GM23338 (cell line): ENCODE measurements around the gene KCNAB1. TPM values are rescaled to one million over a fixed set of nuclear protein-coding genes. Genes with fewer than 3 reads are reported as not detected.

Experiments
- ATAC-seq: fragments of 200-7000 bp; cut with Tn5 transposase; 3 replicates; pipeline ENCODE4 v1.9.1; 2020
- DNase-seq: peaks from one replicate; pipeline ENCODE4 v3.0.0-alpha.2; 2015; ENCODE audit warnings: low spot score
- H2AFZ ChIP-seq: fragments of 200-600 bp; sonication (generic); 2 replicates; pipeline ENCODE4 v1.8.0; 2016; ENCODE audit warnings: antibody characterized with exemption, mild to moderate bottlenecking, moderate library complexity
- H3F3A ChIP-seq: fragments of 200-600 bp; sonication (generic); replicated peaks from 2 replicates; pipeline ENCODE4 v1.8.0; 2017; ENCODE audit warnings: antibody characterized with exemption, mixed run types, low read depth
- H3K27ac ChIP-seq: fragments of 200-600 bp; sonication (generic); 2 replicates; pipeline ENCODE4 v1.6.1; 2016; ENCODE audit warnings: low read depth
- H3K27me3 ChIP-seq: fragments of 200-600 bp; sonication (generic); 2 replicates; pipeline ENCODE4 v1.8.0; 2016; ENCODE audit warnings: mild to moderate bottlenecking, mixed run types, moderate library complexity; ENCODE audit not compliant: insufficient read depth
- H3K36me3 ChIP-seq: fragments of 200-600 bp; sonication (generic); 2 replicates; pipeline ENCODE4 v1.8.0; 2016; ENCODE audit warnings: mild to moderate bottlenecking; ENCODE audit not compliant: insufficient read depth
- H3K4me1 ChIP-seq: fragments of 200-600 bp; sonication (generic); 2 replicates; pipeline ENCODE4 v1.8.0; 2016; ENCODE audit warnings: mild to moderate bottlenecking, moderate library complexity; ENCODE audit not compliant: insufficient read depth
- H3K4me2 ChIP-seq: fragments of 200-600 bp; sonication (generic); 2 replicates; pipeline ENCODE4 v1.7.1; 2017; ENCODE audit warnings: mixed run types
- H3K4me3 ChIP-seq: fragments of 200-600 bp; sonication (generic); 2 replicates; pipeline ENCODE4 v1.6.1; 2016; ENCODE audit warnings: mixed run types
- H3K79me2 ChIP-seq: fragments of 200-600 bp; sonication (generic); replicated peaks from 2 replicates; pipeline ENCODE4 v1.8.0; 2017; ENCODE audit warnings: mild to moderate bottlenecking; ENCODE audit not compliant: insufficient read depth
- H3K9me2 ChIP-seq: fragments of 200-600 bp; sonication (generic); 2 replicates; pipeline ENCODE4 v1.8.0; 2017; ENCODE audit not compliant: insufficient read depth
- H4K20me1 ChIP-seq: fragments of 200-600 bp; sonication (generic); replicated peaks from 2 replicates; pipeline ENCODE4 v1.8.0; 2017; ENCODE audit warnings: mild to moderate bottlenecking; ENCODE audit not compliant: insufficient read depth
- H3K27ac Mint-ChIP-seq: 2 replicates; pipeline ENCODE4 v1.8.0; 2020; ENCODE audit warnings: inconsistent platforms, mild to moderate bottlenecking, moderate library complexity, mixed read lengths
- H3K27me3 Mint-ChIP-seq: 3 replicates; pipeline ENCODE4 v1.8.0; 2022; ENCODE audit warnings: low read depth, mild to moderate bottlenecking, moderate library complexity, mixed read lengths, inconsistent platforms; ENCODE audit not compliant: insufficient read depth, poor library complexity
- H3K36me3 Mint-ChIP-seq: 3 replicates; pipeline ENCODE4 v1.8.0; 2021; ENCODE audit warnings: low read depth, mild to moderate bottlenecking, inconsistent platforms, moderate library complexity, mixed read lengths
- H3K4me1 Mint-ChIP-seq: 3 replicates; pipeline ENCODE4 v1.8.0; 2020; ENCODE audit warnings: mild to moderate bottlenecking, inconsistent platforms, mixed read lengths
- H3K4me3 Mint-ChIP-seq: 3 replicates; pipeline ENCODE4 v1.8.0; 2021; ENCODE audit warnings: moderate library complexity, mild to moderate bottlenecking, inconsistent platforms, mixed read lengths
- H3K9me3 Mint-ChIP-seq: 3 replicates; pipeline ENCODE4 v1.8.0; 2020; ENCODE audit warnings: moderate library complexity, mild to moderate bottlenecking, inconsistent platforms, mixed read lengths
- CREB1 ChIP-seq: fragments of 250-450 bp; sonication (Bioruptor Pico); IDR thresholded peaks from 2 replicates; pipeline ENCODE4 v1.5.0; 2020; ENCODE audit warnings: low read depth, mild to moderate bottlenecking, moderate library complexity
- EZH2 ChIP-seq: fragments of 200-600 bp; sonication (generic); IDR thresholded peaks from one replicate; pipeline ENCODE4 v1.8.0; 2017; ENCODE audit warnings: antibody characterized with exemption, mild to moderate bottlenecking, low read depth; ENCODE audit not compliant: unreplicated experiment
- EZH2phosphoT487 ChIP-seq: fragments of 200-600 bp; sonication (generic); IDR thresholded peaks from one replicate; pipeline ENCODE4 v1.8.1; 2018; ENCODE audit warnings: antibody characterized with exemption; ENCODE audit not compliant: unreplicated experiment
- NANOG ChIP-seq: IDR thresholded peaks from 2 replicates; pipeline ENCODE4 v1.6.1; 2016; ENCODE audit warnings: antibody characterized with exemption, borderline replicate concordance
- POLR2AphosphoS5 ChIP-seq: IDR thresholded peaks from 2 replicates; pipeline ENCODE4 v1.6.1; 2016; ENCODE audit warnings: antibody characterized with exemption, low read depth
- STAT1 ChIP-seq: IDR thresholded peaks from one replicate; pipeline ENCODE4 v1.6.1; 2016; ENCODE audit warnings: antibody characterized with exemption; ENCODE audit not compliant: unreplicated experiment
- ZNF331 ChIP-seq: fragments of 250-450 bp; sonication (Bioruptor Pico); IDR thresholded peaks from 2 replicates; pipeline ENCODE4 v1.5.0; 2020; ENCODE audit warnings: low read depth, mild to moderate bottlenecking, moderate library complexity
- polyA plus RNA-seq: library from polyadenylated mRNA; unstranded; fragments of >200 nt; fragmentation: Nextera tagmentation; extraction: Ambion mirVana; gene quantifications from 2 replicates; pipeline ENCODE4 v1.2.1, GENCODE V29; 2016
- total RNA-seq: library from RNA; depleted of rRNA; stranded (reverse); fragments of >200 nt; shearing (Covaris generic); gene quantifications from 2 replicates; pipeline ENCODE4 v1.2.3, GENCODE V29; 2014
- TF ChIP-seq, protein P1 (sequence below), 2 experiments: fragments of 200-600 bp in 1 of 2; sonication (generic) in 1 of 2; conservative IDR thresholded peaks; 2 replicates each; pipeline versions ENCODE4 v1.5.1 to v1.6.1; 2016 to 2017; ENCODE audit warnings: antibody characterized with exemption in 2 of 2, low read depth in 2 of 2, mild to moderate bottlenecking in 2 of 2, moderate library complexity in 1 of 2
- TF ChIP-seq, protein P2 (sequence below): IDR thresholded peaks from 2 replicates; pipeline ENCODE4 v1.6.1; 2016; ENCODE audit warnings: antibody characterized with exemption
- TF ChIP-seq, protein P3 (sequence below): IDR thresholded peaks from one replicate; pipeline ENCODE4 v1.6.1; 2018; ENCODE audit warnings: antibody characterized with exemption; ENCODE audit not compliant: unreplicated experiment

The KCNAB1 gene
- total and polyA plus RNA-seq, 2 experiments from 2014 or later = 0.69 to 2.6 TPM

DNA sequence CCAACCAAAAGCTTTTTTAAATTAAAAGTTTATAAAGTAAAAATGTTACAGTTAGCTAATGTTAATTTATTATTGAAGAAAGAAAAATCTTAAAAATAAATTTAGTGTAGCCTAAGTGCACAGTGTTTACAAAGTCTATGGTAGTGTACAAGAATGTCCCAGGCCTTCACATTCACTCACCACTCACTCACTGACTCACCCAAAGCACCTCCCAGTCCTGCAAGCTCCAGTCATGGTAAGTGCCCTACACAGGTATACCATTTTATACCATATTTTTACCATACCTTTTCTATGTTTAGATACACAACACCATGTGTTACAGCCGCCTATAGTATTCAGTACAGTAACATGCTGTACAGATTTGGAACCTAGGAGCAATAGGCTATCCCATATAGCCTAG is 405.4 kb downstream of the KCNAB1 start (continued):
- TF ChIP-seq, protein P1, sequence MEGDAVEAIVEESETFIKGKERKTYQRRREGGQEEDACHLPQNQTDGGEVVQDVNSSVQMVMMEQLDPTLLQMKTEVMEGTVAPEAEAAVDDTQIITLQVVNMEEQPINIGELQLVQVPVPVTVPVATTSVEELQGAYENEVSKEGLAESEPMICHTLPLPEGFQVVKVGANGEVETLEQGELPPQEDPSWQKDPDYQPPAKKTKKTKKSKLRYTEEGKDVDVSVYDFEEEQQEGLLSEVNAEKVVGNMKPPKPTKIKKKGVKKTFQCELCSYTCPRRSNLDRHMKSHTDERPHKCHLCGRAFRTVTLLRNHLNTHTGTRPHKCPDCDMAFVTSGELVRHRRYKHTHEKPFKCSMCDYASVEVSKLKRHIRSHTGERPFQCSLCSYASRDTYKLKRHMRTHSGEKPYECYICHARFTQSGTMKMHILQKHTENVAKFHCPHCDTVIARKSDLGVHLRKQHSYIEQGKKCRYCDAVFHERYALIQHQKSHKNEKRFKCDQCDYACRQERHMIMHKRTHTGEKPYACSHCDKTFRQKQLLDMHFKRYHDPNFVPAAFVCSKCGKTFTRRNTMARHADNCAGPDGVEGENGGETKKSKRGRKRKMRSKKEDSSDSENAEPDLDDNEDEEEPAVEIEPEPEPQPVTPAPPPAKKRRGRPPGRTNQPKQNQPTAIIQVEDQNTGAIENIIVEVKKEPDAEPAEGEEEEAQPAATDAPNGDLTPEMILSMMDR (conservative IDR thresholded peaks at IDR 0.05; ENCODE audit: low read depth in 2 of 2) = no peak
- TF ChIP-seq NANOG (no peak), CREB1 (CRISPR knock-in tag) (no peak), STAT1 (no peak), EZH2 (no peak)

DNA sequence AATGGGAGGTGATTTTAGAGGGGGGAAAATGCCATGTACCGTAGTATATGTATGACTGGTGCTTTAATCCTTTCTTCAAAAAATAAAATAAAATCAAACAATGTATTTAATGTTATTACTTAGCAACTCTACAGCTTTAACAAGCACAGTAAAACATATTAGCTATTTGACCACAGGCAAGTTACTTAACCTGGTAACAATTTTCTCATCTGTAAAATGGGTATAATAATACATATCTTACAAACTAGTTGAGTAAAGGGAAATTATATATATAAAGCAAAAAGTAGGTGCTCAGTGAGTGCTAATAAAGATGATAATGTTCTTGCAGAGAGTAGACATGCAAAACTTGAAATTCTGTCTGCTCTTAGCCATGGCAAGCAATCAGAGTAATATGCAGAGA is 406.7 kb downstream of the KCNAB1 start:
- peaks cover 14% of the 10 kb centered on the region for H3K4me1 ChIP-seq
- Mint-ChIP-seq H3K27ac (no peak overlapping the region), H3K9me3 (no peaks in the 10 kb centered on the region), H3K4me3 (no peak overlapping the region), H3K4me1 (peaks cover 15% of the 10 kb centered on the region), H3K27me3 (peaks cover 5% of the 10 kb centered on the region), H3K36me3 (no peaks in the 10 kb centered on the region)
- DNase-seq = no peak
- no peak overlapping the region for H2AFZ ChIP-seq
- no peaks in the 10 kb centered on the region; the same call in 1 of the 2 replicates for H4K20me1 ChIP-seq
- 0 out of 2 replicates have a peak, but pooled peaks cover 3% of the 10 kb centered on the region for H3K9me2 ChIP-seq
- H3K27me3 ChIP-seq = no peaks in the 10 kb centered on the region
- H3K27ac ChIP-seq = no peak overlapping the region
- H3K4me3 ChIP-seq = no peak overlapping the region
- ATAC-seq = no peak
- no peak for TF ChIP-seq NANOG
- no peak for TF ChIP-seq STAT1
- no peak for TF ChIP-seq EZH2
- H3K36me3 ChIP-seq = no peaks in the 10 kb centered on the region
- no peaks in the 10 kb centered on the region for H3F3A ChIP-seq
- H3K79me2 ChIP-seq = no peaks in the 10 kb centered on the region
- no peak overlapping the region for H3K4me2 ChIP-seq

DNA sequence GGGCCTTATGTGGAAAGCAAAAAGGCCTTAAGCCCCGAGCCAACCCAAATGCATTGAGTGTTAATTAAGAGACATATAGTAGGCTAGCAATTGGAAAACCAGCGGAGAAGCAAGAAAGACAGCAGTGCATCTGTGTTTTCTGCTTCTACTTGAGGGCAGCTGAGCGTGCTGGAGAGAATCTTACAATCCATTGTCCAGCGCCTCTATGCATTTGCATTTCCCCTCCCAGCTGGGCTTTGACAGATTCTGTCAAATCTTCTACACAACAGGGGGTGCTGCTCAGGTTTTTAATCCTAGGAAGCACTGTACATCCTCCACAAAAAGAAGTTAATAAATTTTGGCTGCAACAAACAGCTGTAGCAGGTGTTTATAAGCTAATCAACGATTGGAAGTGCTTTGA is 410.6 kb downstream of the KCNAB1 start:
- ATAC-seq (no peak), DNase-seq (no peak)
- Histone ChIP-seq H3K36me3 (no peaks in the 10 kb centered on the region), H2AFZ (no peak overlapping the region), H3K9me2 (0 out of 2 replicates have a peak, but pooled peaks cover 3% of the 10 kb centered on the region), H3K27me3 (no peaks in the 10 kb centered on the region), H3K4me2 (no peak overlapping the region), H3K4me1 (peaks cover 12% of the 10 kb centered on the region), H3K79me2 (no peaks in the 10 kb centered on the region), H3F3A (no peaks in the 10 kb centered on the region), H3K27ac (no peak overlapping the region), H3K4me3 (no peak overlapping the region), H4K20me1 (no peaks in the 10 kb centered on the region; the same call in 1 of the 2 replicates)
- H3K9me3 Mint-ChIP-seq = no peaks in the 10 kb centered on the region
- peaks cover 36% of the 10 kb centered on the region for H3K4me1 Mint-ChIP-seq
- no peak overlapping the region for H3K27ac Mint-ChIP-seq
- no peaks in the 10 kb centered on the region for H3K36me3 Mint-ChIP-seq
- no peak overlapping the region for H3K4me3 Mint-ChIP-seq
- peaks cover 9% of the 10 kb centered on the region for H3K27me3 Mint-ChIP-seq
- TF ChIP-seq CREB1 (CRISPR knock-in tag) (no peak), NANOG (no peak), EZH2 (no peak), POLR2AphosphoS5 (no peak), ZNF331 (no peak), EZH2phosphoT487 (no peak)
- TF ChIP-seq, protein P2, sequence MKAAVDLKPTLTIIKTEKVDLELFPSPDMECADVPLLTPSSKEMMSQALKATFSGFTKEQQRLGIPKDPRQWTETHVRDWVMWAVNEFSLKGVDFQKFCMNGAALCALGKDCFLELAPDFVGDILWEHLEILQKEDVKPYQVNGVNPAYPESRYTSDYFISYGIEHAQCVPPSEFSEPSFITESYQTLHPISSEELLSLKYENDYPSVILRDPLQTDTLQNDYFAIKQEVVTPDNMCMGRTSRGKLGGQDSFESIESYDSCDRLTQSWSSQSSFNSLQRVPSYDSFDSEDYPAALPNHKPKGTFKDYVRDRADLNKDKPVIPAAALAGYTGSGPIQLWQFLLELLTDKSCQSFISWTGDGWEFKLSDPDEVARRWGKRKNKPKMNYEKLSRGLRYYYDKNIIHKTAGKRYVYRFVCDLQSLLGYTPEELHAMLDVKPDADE = no peak
- TF ChIP-seq, protein P1 (conservative IDR thresholded peaks at IDR 0.05; ENCODE audit: low read depth in 2 of 2) = no peak
- TF ChIP-seq, protein P3, sequence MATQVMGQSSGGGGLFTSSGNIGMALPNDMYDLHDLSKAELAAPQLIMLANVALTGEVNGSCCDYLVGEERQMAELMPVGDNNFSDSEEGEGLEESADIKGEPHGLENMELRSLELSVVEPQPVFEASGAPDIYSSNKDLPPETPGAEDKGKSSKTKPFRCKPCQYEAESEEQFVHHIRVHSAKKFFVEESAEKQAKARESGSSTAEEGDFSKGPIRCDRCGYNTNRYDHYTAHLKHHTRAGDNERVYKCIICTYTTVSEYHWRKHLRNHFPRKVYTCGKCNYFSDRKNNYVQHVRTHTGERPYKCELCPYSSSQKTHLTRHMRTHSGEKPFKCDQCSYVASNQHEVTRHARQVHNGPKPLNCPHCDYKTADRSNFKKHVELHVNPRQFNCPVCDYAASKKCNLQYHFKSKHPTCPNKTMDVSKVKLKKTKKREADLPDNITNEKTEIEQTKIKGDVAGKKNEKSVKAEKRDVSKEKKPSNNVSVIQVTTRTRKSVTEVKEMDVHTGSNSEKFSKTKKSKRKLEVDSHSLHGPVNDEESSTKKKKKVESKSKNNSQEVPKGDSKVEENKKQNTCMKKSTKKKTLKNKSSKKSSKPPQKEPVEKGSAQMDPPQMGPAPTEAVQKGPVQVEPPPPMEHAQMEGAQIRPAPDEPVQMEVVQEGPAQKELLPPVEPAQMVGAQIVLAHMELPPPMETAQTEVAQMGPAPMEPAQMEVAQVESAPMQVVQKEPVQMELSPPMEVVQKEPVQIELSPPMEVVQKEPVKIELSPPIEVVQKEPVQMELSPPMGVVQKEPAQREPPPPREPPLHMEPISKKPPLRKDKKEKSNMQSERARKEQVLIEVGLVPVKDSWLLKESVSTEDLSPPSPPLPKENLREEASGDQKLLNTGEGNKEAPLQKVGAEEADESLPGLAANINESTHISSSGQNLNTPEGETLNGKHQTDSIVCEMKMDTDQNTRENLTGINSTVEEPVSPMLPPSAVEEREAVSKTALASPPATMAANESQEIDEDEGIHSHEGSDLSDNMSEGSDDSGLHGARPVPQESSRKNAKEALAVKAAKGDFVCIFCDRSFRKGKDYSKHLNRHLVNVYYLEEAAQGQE = no peak
